PC-9 (cell line): ENCODE data around the gene KCNQ1OT1.

Source experiments
- EZH2 ChIP-seq: fragments of 200-600 bp; sonication (generic); IDR thresholded peaks from 2 replicates; pipeline ENCODE4 v1.8.0; 2017; ENCODE audit warnings: antibody characterized with exemption, low read depth
- TF ChIP-seq, protein P1 (sequence below): fragments of 200-600 bp; sonication (generic); conservative IDR thresholded peaks from 2 replicates; pipeline ENCODE4 v1.6.1; 2017; ENCODE audit warnings: mixed run types, antibody characterized with exemption, mild to moderate bottlenecking, moderate library complexity

DNA sequence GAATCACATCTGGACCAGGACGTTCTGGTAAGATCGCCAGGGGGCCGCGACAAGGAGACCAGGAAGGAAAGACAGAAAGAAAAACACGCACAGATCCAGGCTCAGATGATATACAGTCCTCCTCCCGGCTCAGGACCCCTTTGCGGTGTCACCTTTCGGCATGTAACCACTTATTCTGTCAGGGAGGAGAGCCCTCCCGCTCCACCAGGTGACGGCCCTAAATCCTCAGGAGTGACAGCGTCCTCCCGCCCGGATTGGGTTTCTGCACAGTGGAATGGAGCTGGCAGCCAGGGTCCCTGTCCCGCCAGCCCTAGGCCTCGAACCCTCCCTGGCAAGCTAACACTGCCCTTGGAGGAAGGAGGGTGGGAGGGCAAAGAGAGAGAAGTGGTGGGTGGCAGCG lies 24.3 kb upstream of the KCNQ1OT1 start:
- TF ChIP-seq, protein P1, sequence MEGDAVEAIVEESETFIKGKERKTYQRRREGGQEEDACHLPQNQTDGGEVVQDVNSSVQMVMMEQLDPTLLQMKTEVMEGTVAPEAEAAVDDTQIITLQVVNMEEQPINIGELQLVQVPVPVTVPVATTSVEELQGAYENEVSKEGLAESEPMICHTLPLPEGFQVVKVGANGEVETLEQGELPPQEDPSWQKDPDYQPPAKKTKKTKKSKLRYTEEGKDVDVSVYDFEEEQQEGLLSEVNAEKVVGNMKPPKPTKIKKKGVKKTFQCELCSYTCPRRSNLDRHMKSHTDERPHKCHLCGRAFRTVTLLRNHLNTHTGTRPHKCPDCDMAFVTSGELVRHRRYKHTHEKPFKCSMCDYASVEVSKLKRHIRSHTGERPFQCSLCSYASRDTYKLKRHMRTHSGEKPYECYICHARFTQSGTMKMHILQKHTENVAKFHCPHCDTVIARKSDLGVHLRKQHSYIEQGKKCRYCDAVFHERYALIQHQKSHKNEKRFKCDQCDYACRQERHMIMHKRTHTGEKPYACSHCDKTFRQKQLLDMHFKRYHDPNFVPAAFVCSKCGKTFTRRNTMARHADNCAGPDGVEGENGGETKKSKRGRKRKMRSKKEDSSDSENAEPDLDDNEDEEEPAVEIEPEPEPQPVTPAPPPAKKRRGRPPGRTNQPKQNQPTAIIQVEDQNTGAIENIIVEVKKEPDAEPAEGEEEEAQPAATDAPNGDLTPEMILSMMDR, result no peak
- no peak for TF ChIP-seq EZH2
